Tibial nerve (tissue), 4 donors: ENCODE data around the gene SAA1. TPM values are rescaled to one million over a fixed set of nuclear protein-coding genes. Genes with fewer than 3 reads are reported as not detected.
"Not testable (repeated sequence)": the region's sequence is repeated elsewhere in the genome, so short reads cannot be mapped to it uniquely, and the experiment has no call there.

Source experiments
- DNase-seq, 2 donors: peaks; one replicate each; pipeline ENCODE4 v3.0.0-alpha.2; 2019; ENCODE audit warnings: low spot score in 2 of 2
- H3K27ac ChIP-seq, 4 donors: fragments of 200-600 bp; sonication (generic) in 3 of 4; one replicate each; pipeline ENCODE4 v1.5.1; 2017 to 2019; ENCODE audit warnings: mild to moderate bottlenecking in 1 of 4
- H3K27me3 ChIP-seq, 2 donors: fragments of 200-600 bp; sonication (generic) in 1 of 2; one replicate each; pipeline versions ENCODE4 v1.5.1 to v1.6.0; 2017 to 2019
- H3K36me3 ChIP-seq, 3 donors: fragments of 200-600 bp; sonication (generic); one replicate each; pipeline ENCODE4 v1.5.1; 2018 to 2019
- H3K4me1 ChIP-seq, 4 donors: fragments of 200-600 bp; sonication (generic) in 3 of 4; one replicate each; pipeline ENCODE4 v1.5.1; 2017 to 2019
- H3K4me3 ChIP-seq, 4 donors: fragments of 200-600 bp; sonication (generic) in 3 of 4; one replicate each; pipeline ENCODE4 v1.5.1; 2017 to 2019; ENCODE audit warnings: mild to moderate bottlenecking in 1 of 4, moderate library complexity in 1 of 4
- H3K9me3 ChIP-seq, 4 donors: fragments of 200-600 bp; sonication (generic) in 3 of 4; one replicate each; pipeline ENCODE4 v1.5.1; 2017 to 2019
- CTCF ChIP-seq, 5 experiments: fragments of 200-600 bp in 3 of 5; fragments of 450-650 bp in 2 of 5; sonication (generic) in 3 of 5; IDR thresholded peaks; one replicate each; pipeline ENCODE4 v1.5.1; 2016 to 2019; ENCODE audit warnings: antibody characterized with exemption in 5 of 5, mild to moderate bottlenecking in 3 of 5, moderate library complexity in 2 of 5
- EP300 ChIP-seq, 2 donors: sonication (generic); formaldehyde crosslinking; IDR thresholded peaks; one replicate each; pipeline ENCODE4 v1.6.1; 2017; ENCODE audit warnings: antibody characterized with exemption in 2 of 2, mild to moderate bottlenecking in 1 of 2
- POLR2A ChIP-seq, 2 donors: fragments of 450-650 bp; IDR thresholded peaks; one replicate each; pipeline ENCODE4 v1.6.1; 2017; ENCODE audit warnings: antibody characterized with exemption in 2 of 2, mild to moderate bottlenecking in 2 of 2, moderate library complexity in 2 of 2
- WGBS, 2 donors: methylation state at CpG; one replicate each; pipeline ENCODE4 v1.1.5; 2018; 5-methylcytosine and 5-hydroxymethylcytosine counted together
- total RNA-seq, 4 donors: library from RNA; depleted of rRNA; stranded (reverse); fragments of >200 nt; gene quantifications; one replicate each; pipeline ENCODE4 v1.1.0, GENCODE V29; 2016

The SAA1 gene
- total RNA-seq, 4 donors from 2014 or later, result 7.8 to 58.8 (median 16.6) TPM

- H3K4me1 ChIP-seq, result no peaks in the 10 kb centered on the region
- 74 to 81% methylated on average over 4 of the region's 4 CpGs for WGBS, 2 donors
- no peak overlapping the region for H3K4me3 ChIP-seq
- H3K9me3 ChIP-seq, result no peaks in the 10 kb centered on the region
- H3K27ac ChIP-seq, result no peak overlapping the region
- no peak for DNase-seq
- TF ChIP-seq POLR2A (IDR thresholded peaks at IDR 0.05) (no peak), CTCF (IDR thresholded peaks at IDR 0.05) (no peak), EP300 (IDR thresholded peaks at IDR 0.05) (no peak)
- H3K36me3 ChIP-seq, result no peaks in the 10 kb centered on the region
- no peaks in the 10 kb centered on the region for H3K27me3 ChIP-seq
Measured at GRCh38 chr11:18264035-18264434, 2.0 kb upstream of the SAA1 start.

- no peaks in the 10 kb centered on the region for H3K4me1 ChIP-seq
- no peak overlapping the region for H3K27ac ChIP-seq
- H3K4me3 ChIP-seq, result no peak overlapping the region
- DNase-seq, result no peak
- H3K36me3 ChIP-seq, result no peaks in the 10 kb centered on the region
- H3K9me3 ChIP-seq, result no peaks in the 10 kb centered on the region
- 65 to 69% methylated on average over 1 of the region's 1 CpG for WGBS, 2 donors
- no peaks in the 10 kb centered on the region for H3K27me3 ChIP-seq
- TF ChIP-seq POLR2A (IDR thresholded peaks at IDR 0.05) (no peak), EP300 (IDR thresholded peaks at IDR 0.05) (no peak), CTCF (IDR thresholded peaks at IDR 0.05) (no peak)
Measured at GRCh38 chr11:18264677-18265555, 1.1 kb upstream of the SAA1 start.

GRCh38 chr11:18267335-18268133 is 1.5 kb downstream of the SAA1 start:
- H3K4me1 ChIP-seq, H3K27ac ChIP-seq, H3K9me3 ChIP-seq, H3K4me3 ChIP-seq, H3K27me3 ChIP-seq, H3K36me3 ChIP-seq, DNase-seq: not testable (repeated sequence)
- WGBS, 2 donors, result 68 to 81% methylated on average over 3 to 9 of the region's 10 CpGs

- WGBS, 2 donors, result 60% methylated on average over 2 of the region's 5 CpGs; no CpG with 5 or more reads in 1 of the 2 donors
- not testable (repeated sequence) for H3K27me3 ChIP-seq, H3K4me1 ChIP-seq, H3K9me3 ChIP-seq, H3K4me3 ChIP-seq, DNase-seq, H3K27ac ChIP-seq
- H3K36me3 ChIP-seq, result peaks cover 0 to 14% (median 0%) of the 10 kb centered on the region in 3 donors
Measured at GRCh38 chr11:18269252-18269651, 3.2 kb downstream of the SAA1 start.

- Histone ChIP-seq H3K4me1 (no peaks in the 10 kb centered on the region), H3K4me3 (no peak overlapping the region), H3K36me3 (peaks cover 0 to 19% (median 0%) of the 10 kb centered on the region in 3 donors), H3K9me3 (no peaks in the 10 kb centered on the region), H3K27ac (no peak overlapping the region), H3K27me3 (no peaks in the 10 kb centered on the region)
- WGBS, 2 donors, result 69% methylated on average over 4 of the region's 4 CpGs
- no peak for DNase-seq
- TF ChIP-seq CTCF (IDR thresholded peaks at IDR 0.05) (no peak), EP300 (IDR thresholded peaks at IDR 0.05) (no peak), POLR2A (IDR thresholded peaks at IDR 0.05) (no peak)
Measured at GRCh38 chr11:18270102-18270501, 4.0 kb downstream of the SAA1 start.

- TF ChIP-seq POLR2A (IDR thresholded peaks at IDR 0.05), result no peak
- no peak for TF ChIP-seq EP300 (IDR thresholded peaks at IDR 0.05)
- TF ChIP-seq CTCF (IDR thresholded peaks at IDR 0.05), result no peak
- H3K27ac ChIP-seq, result no peak overlapping the region
- H3K4me3 ChIP-seq, result no peak overlapping the region
- no peaks in the 10 kb centered on the region for H3K4me1 ChIP-seq
- H3K27me3 ChIP-seq, result no peaks in the 10 kb centered on the region
- DNase-seq, result no peak
- peaks cover 0 to 30% (median 0%) of the 10 kb centered on the region in 3 donors for H3K36me3 ChIP-seq
- no peaks in the 10 kb centered on the region for H3K9me3 ChIP-seq
- WGBS, 2 donors, result 80 to 94% methylated on average over 4 of the region's 4 CpGs
Measured at GRCh38 chr11:18271206-18271605, 5.1 kb downstream of the SAA1 start.
